Measurements from ENCODE around the gene UPK1A. TPM values are rescaled to one million over a fixed set of nuclear protein-coding genes. Genes with fewer than 3 reads are reported as not detected.

Gene UPK1A
- total RNA-seq, 2 donors from 2014 or later: 0.37 to 0.46 TPM

DNA sequence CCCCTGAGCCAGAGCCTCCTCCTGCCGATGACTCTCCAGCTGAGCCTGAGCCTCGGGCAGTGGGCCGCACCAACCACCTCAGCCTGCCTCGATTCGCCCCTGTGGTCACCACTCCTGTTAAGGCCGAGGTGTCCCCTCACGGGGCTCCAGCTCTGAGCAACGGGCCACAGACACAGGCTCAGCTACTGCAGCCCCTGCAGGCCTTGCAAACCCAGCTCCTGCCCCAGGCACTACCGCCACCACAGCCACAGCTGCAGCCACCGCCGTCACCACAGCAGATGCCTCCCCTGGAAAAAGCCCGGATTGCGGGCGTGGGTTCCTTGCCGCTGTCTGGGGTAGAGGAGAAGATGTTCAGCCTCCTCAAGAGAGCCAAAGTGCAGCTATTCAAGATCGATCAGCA, 55.1 kb downstream of the UPK1A start:
- Mint-ChIP-seq H3K27ac (no peak overlapping the region), H3K36me3 (ENCODE audit: low read depth) (peaks cover 53% of the 10 kb centered on the region), H3K27me3 (ENCODE audit: insufficient read depth) (no peaks in the 10 kb centered on the region), H3K9me3 (no peaks in the 10 kb centered on the region), H3K4me1 (peaks cover 8% of the 10 kb centered on the region), H3K4me3 (no peak overlapping the region)
- 96 to 100% methylated on average over 12 to 16 of the region's 16 CpGs for WGBS, 2 experiments (ENCODE audit: insufficient coverage in 1 of 2, insufficient read length in 1 of 2)
- Histone ChIP-seq H3K4me3 (ENCODE audit: low read length) (no peak overlapping the region), H3K27me3 (ENCODE audit: control insufficient read depth, insufficient read depth, low read length, poor library complexity, severe bottlenecking) (no peaks in the 10 kb centered on the region), H3K9ac (ENCODE audit: extremely low read depth, low read length, poor library complexity, severe bottlenecking) (no peak overlapping the region), H3K27ac (ENCODE audit: low read depth, low read length) (no peak overlapping the region), H3K4me1 (ENCODE audit: control insufficient read depth, insufficient read depth, low read length) (peaks cover 7% of the 10 kb centered on the region), H3K36me3 (ENCODE audit: control insufficient read depth, insufficient read depth, low read length) (peaks cover 43% of the 10 kb centered on the region), H3K9me3 (ENCODE audit: control insufficient read depth, low read length) (no peaks in the 10 kb centered on the region)
- TF ChIP-seq, protein P1, sequence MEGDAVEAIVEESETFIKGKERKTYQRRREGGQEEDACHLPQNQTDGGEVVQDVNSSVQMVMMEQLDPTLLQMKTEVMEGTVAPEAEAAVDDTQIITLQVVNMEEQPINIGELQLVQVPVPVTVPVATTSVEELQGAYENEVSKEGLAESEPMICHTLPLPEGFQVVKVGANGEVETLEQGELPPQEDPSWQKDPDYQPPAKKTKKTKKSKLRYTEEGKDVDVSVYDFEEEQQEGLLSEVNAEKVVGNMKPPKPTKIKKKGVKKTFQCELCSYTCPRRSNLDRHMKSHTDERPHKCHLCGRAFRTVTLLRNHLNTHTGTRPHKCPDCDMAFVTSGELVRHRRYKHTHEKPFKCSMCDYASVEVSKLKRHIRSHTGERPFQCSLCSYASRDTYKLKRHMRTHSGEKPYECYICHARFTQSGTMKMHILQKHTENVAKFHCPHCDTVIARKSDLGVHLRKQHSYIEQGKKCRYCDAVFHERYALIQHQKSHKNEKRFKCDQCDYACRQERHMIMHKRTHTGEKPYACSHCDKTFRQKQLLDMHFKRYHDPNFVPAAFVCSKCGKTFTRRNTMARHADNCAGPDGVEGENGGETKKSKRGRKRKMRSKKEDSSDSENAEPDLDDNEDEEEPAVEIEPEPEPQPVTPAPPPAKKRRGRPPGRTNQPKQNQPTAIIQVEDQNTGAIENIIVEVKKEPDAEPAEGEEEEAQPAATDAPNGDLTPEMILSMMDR (conservative IDR thresholded peaks at IDR 0.05): no peak
- DNase-seq: no peak

DNA sequence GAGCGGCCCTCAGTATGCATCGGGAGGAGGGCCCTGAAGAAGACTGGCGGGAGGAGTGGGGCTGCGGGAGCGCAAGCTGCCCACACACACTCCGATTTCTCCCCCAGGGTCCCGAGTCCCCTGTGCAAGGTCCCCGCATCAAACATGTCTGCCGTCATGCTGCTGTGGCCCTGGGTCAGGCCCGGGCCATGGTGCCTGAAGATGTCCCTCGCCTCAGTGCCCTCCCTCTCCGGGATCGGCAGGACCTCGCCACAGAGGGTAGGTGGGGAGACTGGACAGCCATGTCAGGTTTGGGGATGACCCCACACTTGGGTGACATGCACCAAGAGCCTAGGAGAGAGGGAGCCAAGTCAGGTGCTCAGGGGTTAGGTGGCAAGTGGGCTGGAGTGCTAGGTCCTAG, 56.1 kb downstream of the UPK1A start:
- Histone ChIP-seq H3K4me1 (ENCODE audit: control insufficient read depth, insufficient read depth, low read length) (peaks cover 7% of the 10 kb centered on the region), H3K36me3 (ENCODE audit: control insufficient read depth, insufficient read depth, low read length) (peaks cover 51% of the 10 kb centered on the region), H3K9me3 (ENCODE audit: control insufficient read depth, low read length) (no peaks in the 10 kb centered on the region), H3K27ac (ENCODE audit: low read depth, low read length) (no peak overlapping the region), H3K9ac (ENCODE audit: extremely low read depth, low read length, poor library complexity, severe bottlenecking) (no peak overlapping the region), H3K27me3 (ENCODE audit: control insufficient read depth, insufficient read depth, low read length, poor library complexity, severe bottlenecking) (no peaks in the 10 kb centered on the region), H3K4me3 (ENCODE audit: low read length) (no peak overlapping the region)
- H3K27ac Mint-ChIP-seq: no peak overlapping the region
- no peak overlapping the region for H3K4me3 Mint-ChIP-seq
- H3K4me1 Mint-ChIP-seq: peaks cover 5% of the 10 kb centered on the region
- TF ChIP-seq, protein P1 (conservative IDR thresholded peaks at IDR 0.05): no peak
- 96 to 100% methylated on average over 3 to 14 of the region's 14 CpGs for WGBS, 2 experiments (ENCODE audit: insufficient coverage in 1 of 2, insufficient read length in 1 of 2)
- no peaks in the 10 kb centered on the region for H3K27me3 Mint-ChIP-seq (ENCODE audit: insufficient read depth)
- H3K9me3 Mint-ChIP-seq: no peaks in the 10 kb centered on the region
- no peak for DNase-seq
- H3K36me3 Mint-ChIP-seq (ENCODE audit: low read depth): peaks cover 61% of the 10 kb centered on the region

DNA sequence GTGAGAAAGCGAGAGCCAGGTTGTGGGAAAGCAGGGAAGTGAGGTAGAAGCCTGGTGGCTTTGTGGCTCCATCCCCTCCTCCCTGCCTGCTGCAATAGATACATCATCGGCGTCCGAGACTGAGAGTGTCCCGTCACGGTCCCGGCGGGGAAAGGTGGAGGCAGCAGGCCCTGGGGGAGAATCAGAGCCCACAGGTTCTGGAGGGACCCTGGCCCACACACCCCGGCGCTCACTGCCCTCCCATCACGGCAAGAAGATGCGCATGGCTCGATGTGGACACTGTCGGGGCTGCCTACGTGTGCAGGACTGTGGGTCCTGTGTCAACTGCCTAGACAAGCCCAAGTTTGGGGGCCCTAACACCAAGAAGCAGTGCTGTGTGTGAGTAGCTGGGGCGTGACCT, 56.6 kb downstream of the UPK1A start:
- Mint-ChIP-seq H3K4me3 (no peak overlapping the region), H3K36me3 (ENCODE audit: low read depth) (peaks cover 64% of the 10 kb centered on the region), H3K27me3 (ENCODE audit: insufficient read depth) (no peaks in the 10 kb centered on the region), H3K9me3 (no peaks in the 10 kb centered on the region), H3K4me1 (peaks cover 5% of the 10 kb centered on the region), H3K27ac (no peak overlapping the region)
- H3K27ac ChIP-seq (ENCODE audit: low read depth, low read length): no peak overlapping the region
- no peaks in the 10 kb centered on the region for H3K9me3 ChIP-seq (ENCODE audit: control insufficient read depth, low read length)
- TF ChIP-seq, protein P1 (conservative IDR thresholded peaks at IDR 0.05): no peak
- no peaks in the 10 kb centered on the region for H3K27me3 ChIP-seq (ENCODE audit: control insufficient read depth, insufficient read depth, low read length, poor library complexity, severe bottlenecking)
- no peak for DNase-seq
- no peak overlapping the region for H3K4me3 ChIP-seq (ENCODE audit: low read length)
- no peak overlapping the region for H3K9ac ChIP-seq (ENCODE audit: extremely low read depth, low read length, poor library complexity, severe bottlenecking)
- peaks cover 56% of the 10 kb centered on the region for H3K36me3 ChIP-seq (ENCODE audit: control insufficient read depth, insufficient read depth, low read length)
- peaks cover 7% of the 10 kb centered on the region for H3K4me1 ChIP-seq (ENCODE audit: control insufficient read depth, insufficient read depth, low read length)
- WGBS, 2 experiments (ENCODE audit: insufficient coverage in 1 of 2, insufficient read length in 1 of 2): 95% methylated on average over 7 to 16 of the region's 16 CpGs

Data from endodermal cell (in vitro differentiated cells).